Inflammatory macrophage treated with lipopolysaccharide for 4 hours (primary cell): ENCODE measurements around the gene ERFL.
"Not testable (repeated sequence)": the region's sequence is repeated elsewhere in the genome, so short reads cannot be mapped to it uniquely, and the experiment has no call there.

Experiments used
- DNase-seq: peaks from one replicate; pipeline ENCODE4 v3.0.0-alpha.2; 2020

The ERFL gene

GRCh38 chr19:41875973-41876372, 52.3 kb downstream of the ERFL start:
- not testable (repeated sequence) for DNase-seq

GRCh38 chr19:41872775-41873647, 55.2 kb downstream of the ERFL start:
- DNase-seq = peak; percentile 57

DNA sequence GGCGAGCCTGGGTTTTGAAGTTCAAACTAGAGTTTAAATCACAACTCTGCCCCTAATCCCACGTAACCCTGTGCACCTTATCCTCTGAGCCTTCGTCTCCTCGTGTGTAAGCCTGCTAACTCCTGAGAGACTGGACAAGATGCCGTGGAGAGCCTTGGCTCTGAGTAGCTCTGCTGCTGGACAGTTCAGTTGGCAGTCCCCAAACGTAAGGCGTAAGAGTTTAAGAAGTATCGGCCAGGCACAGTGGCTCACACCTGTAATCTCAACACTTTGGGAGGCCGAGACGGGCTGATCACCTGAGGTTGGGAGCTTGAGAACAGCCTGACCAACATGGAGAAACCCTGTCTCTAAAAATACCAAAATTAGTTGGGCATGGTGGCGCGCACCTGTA, 55.9 kb downstream of the ERFL start:
- no peak for DNase-seq

DNA sequence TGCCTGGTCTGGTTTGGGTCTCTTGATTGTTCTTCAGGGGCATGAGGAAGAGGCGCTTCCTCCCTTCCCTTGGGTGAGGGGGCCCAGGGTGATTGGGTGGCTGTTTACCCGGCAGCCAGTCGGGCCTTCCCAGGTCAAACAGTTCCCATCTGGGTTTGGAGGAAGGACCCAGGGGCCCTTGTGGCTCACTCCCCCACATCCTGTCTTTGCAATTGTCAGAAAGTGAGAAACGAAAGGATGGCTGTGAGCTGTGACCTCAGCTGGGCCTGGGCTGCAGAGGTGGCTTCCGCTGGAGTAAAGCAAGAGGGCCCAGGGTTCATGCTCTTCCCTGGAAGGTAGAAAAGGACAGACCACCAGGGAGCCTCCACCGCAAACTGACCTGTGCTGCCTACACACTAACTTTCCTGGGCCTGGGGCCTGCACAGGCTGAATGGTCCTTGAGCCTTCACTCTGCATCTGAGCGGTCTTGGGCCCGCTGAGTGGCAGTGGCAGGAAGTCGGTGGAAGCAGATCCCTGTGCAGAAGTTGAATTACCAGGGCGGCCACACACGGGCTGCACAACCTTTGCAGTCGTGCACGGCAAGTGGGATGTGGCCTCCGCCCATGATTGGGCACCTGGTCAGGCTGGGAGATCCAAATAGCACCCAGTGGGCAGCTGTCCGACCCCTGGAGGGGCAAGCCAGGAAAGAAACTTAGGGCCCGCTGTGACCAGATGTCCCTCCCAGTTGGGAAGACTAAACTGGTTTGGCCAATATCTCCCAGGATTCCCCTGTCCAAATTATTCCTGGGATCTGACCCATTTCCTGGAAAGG, 56.5 kb downstream of the ERFL start:
- peak; percentile 84 for DNase-seq

- DNase-seq = peak; percentile 46
These were observed 57.8 kb downstream of the ERFL start for GRCh38 chr19:41870401-41870873.

- DNase-seq = no peak
These were observed 58.8 kb downstream of the ERFL start for GRCh38 chr19:41869374-41869955.

- no peak for DNase-seq
These were observed 59.3 kb downstream of the ERFL start for GRCh38 chr19:41868989-41869300.

- no peak for DNase-seq
These were observed 59.9 kb downstream of the ERFL start for GRCh38 chr19:41868120-41868988.

DNA sequence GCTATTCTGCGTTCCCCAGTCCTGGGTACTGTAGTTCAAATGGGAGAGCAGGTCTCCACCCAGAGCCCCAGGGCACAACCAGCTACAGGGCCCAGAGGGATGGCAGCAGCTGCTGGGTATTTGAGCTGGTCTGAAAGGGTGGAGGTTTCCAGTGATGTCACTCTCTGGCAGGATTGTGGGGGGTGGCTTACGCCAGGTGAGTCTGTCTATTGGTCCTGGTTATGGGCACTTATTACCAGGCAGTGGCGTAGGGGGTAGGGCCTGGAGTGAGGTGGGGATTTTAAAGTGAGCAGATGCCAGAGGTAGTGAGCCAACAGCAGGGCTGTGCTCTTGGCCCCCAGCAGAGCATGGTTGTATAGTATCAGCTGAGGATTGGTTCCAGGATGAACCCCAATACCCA, 62.0 kb downstream of the ERFL start:
- DNase-seq = no peak

- no peak for DNase-seq
These were observed 63.9 kb downstream of the ERFL start for GRCh38 chr19:41864374-41864773.

- peak; percentile 47 for DNase-seq
These were observed 64.9 kb downstream of the ERFL start for GRCh38 chr19:41863209-41863931.

- no peak for DNase-seq
These were observed 65.7 kb downstream of the ERFL start for GRCh38 chr19:41862445-41862986.

GRCh38 chr19:41861846-41862245, 66.4 kb downstream of the ERFL start:
- no peak for DNase-seq

GRCh38 chr19:41861116-41861768, 67.0 kb downstream of the ERFL start:
- DNase-seq = peak; percentile 13

GRCh38 chr19:41860419-41861115, 67.7 kb downstream of the ERFL start:
- peak; percentile 17 for DNase-seq

GRCh38 chr19:41859618-41860418, 68.4 kb downstream of the ERFL start, which contains the start of gene RPS19:
RPS19 (plus strand) TSS chr19:41860255; CDS start chr19:41860775, 520 bp downstream.
- DNase-seq = peak; percentile 99

DNA sequence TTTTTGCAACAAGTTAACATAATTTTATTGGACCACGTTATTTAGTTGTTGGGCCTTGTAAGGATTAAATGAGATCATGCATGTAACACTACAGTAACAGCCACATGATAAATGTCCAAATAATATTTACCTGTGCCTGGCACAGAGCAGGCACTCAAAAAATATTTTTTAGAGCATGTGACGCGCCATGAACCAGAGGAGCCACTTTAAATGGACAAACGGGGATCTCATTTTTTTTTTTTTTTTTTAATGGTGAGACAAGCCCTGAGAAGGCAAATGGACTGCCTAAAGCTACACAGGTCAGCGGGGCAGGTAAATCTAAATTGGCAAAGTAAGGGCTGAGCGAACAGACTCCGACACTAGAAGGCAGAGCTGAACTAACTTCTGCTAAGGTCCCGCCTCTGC, 69.0 kb downstream of the ERFL start:
- DNase-seq = no peak
